DMS153 treated with DMSO at 0.1 percent for 48 hours (cell line): ENCODE results near the gene RASA1.

Experiments used
- DNase-seq: peaks from one replicate; lab custom pipeline; 2025; ENCODE audit not compliant: unreplicated experiment; lab: John Stamatoyannopoulos, UW

RASA1 gene

DNA sequence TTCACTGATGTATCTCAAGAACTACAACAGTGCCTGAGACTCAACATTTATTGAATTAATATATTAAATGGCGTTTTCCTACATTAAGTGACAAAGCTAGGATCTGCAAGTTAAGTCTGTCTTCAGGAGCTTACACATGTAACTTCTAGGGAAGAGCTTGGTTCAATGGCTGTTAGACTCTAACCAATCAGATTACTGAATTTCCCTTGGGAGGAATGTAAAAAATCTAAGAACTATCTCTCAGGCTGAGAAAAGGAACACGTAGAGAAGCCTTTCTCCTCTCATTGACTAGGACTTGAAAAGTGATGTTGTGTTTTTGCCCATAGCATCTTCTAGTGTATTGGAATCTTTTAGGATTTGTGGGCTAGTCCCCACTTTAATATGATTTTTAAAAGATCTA lies 91.4 kb downstream of the RASA1 start:
- no peak for DNase-seq

DNA sequence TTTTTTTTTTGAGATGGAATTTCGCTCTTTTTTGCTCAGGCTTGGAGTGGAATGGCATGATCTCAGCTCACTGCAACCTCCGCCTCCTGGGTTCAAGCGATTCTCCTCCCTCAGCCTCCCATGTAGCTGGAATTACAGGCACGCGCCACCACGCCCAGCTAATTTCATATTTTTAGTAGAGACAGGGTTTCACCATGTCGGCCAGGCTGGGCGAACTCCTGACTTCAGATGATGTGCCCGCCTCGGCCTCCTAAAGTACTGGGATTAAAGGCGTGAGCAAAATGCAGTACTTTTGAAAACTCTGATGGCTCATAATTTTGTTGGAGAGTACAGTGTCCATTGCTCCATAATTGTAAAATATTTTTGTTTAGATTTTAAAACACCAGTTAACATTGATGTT lies 92.4 kb downstream of the RASA1 start:
- DNase-seq = no peak

DNA sequence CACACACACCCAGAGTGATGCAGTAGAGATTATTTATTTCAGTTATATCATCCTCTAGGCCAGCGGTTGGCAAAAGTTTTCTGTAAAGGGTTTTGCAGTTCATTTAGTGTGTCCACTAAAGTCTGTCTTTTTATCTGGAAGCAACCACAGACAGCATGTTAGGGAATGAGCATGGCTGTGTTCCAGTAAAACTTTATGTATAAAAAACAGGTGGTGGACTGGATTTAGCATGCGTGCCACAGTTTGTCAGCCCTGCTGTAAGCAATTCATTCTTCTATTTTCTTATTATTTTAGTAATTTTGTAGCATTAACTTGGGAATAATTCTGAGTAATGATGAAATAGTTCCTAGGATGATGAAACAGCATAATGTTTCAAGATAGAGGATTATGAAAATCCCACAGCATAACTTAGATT lies 93.4 kb downstream of the RASA1 start:
- no peak for DNase-seq

DNA sequence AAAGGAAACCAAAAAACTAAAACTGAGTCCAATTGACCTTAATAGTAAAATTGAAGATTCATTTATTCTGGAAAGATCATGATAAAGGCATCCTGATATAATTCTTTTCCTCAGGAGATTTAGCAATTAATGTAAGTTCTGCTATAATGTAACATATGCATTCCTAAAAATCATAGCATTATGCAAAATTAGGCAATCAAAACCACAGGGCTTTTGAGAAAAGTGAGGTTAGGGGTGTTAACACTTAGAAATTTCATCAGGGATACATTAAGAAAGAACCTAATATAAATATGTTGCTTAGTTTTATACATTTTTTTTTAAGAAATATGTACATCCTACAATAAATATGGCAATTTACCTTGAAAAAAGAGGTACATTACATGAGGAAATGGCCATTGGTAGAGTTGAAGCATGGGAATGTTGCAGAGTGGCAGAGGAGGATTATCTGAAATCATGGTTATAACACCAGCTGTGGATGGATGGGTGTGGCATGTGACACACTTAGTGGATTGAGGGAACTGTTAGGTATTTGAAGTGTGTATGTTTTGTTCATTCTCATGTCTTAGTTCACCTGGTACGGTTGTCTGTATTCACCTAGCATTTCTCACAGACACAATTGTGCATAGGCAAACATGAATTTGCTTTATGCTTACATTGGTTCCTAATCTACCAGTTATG lies 94.0 kb downstream of the RASA1 start:
- no peak for DNase-seq

DNA sequence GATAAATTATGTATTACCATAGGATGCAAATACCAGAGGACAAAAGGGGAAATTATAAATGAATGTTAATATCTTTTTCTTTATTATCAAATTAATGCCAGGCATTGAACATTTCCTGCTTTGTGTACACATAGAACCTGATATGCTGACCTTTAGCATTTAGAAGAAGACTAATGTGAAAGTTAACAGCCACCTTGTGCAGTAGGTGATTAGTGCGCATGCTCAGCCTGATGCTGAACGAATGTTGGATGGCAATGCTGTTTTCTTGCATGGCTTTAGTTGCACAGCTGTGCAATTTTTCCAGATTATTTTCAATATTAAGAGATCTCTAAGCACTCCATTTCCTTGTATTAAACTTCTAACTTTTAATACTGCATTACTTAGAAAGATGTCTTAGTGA lies 99.6 kb downstream of the RASA1 start:
- DNase-seq = no peak

DNA sequence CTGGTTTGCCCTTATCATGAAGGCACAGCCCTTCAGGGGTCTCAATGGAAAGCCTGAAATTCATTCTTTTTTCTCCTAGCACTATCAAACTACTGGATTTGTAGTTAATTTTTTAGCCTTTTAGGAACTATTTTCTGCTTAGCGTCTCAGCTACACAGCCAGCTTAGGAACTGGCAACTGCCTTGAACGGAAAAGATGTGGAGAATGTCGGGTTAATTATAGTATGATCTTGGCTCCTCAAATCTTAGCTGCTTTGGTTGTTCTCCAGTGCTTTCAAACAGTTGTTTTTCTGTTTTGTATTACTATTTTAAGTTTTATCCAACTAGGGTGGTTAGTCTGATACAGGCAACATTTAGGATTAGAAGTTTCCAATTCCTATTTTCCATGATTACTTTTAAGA lies 100.9 kb downstream of the RASA1 start:
- no peak for DNase-seq

DNA sequence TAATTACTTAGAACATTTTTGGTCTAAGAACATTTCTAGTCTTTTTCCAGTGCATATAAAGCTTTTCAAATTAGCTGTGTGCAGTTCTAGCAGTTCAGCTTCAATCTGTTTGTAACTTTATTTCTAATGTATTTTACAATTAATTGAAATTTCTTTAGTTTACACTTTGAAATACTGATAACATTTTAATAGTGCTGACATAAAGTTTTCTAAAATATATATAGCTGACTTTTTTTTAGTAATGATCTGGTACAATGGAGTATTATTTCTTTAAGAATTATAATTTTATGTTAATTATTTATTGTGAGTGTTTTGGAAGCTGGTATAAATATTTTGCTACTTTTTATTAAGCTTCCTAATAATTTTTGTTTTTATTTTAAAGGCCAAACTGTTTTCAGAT lies 101.7 kb downstream of the RASA1 start:
- DNase-seq = no peak

DNA sequence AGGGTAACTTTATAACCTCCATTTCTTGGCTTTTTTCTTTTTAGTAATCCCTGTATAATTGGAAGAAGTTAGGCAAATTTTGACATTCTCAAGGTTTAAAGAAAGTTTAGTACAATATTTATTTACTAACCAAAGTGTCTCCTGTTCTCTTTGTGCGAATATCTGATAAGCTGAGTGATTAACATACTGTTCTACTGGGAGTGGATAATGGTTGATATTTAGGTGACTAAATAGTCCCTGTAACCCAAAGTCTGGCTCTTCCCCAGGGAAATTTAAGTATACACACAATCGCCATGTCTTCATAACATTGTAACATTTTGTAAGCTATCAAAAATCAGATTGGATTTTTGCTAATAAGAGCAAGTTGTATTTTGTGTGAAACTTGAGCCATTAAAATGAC lies 105.0 kb downstream of the RASA1 start:
- DNase-seq = no peak

DNA sequence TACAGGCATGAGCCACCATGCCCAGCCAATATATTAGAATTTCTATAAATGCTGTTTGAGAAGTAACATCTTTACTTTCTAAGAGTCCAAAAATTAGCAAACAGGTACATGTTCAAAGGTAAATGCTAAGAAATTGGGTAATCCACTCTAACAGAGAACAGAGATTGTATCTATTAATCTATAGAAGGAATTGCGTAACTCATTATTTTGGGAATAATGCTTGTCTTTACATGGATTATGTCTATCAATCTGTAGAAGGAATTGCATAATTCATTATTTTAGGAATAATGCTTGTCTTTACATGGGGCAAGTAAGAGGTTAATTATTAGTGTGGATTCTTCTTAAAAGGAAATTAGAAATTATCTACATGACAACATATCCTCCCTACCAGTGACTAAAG lies 114.5 kb downstream of the RASA1 start:
- no peak for DNase-seq

DNA sequence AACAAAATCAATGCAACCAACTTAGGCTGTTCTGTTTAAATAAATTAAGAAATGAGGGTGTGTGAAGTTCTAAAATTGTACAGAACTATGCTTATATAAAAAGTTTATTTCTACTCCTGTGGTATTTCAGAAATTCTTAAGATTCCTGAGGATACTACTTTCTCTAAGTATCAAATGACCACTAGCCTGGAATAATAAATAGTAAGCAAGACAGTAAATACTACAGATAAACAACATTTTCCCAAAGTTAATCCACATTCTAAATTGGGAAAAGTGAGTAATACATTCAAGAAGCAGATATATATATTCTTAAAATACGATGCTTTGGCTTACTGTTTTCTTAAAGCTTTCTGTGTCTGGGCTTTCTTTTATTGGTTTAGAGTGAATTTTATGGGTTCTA lies 115.5 kb downstream of the RASA1 start:
- DNase-seq = no peak

DNA sequence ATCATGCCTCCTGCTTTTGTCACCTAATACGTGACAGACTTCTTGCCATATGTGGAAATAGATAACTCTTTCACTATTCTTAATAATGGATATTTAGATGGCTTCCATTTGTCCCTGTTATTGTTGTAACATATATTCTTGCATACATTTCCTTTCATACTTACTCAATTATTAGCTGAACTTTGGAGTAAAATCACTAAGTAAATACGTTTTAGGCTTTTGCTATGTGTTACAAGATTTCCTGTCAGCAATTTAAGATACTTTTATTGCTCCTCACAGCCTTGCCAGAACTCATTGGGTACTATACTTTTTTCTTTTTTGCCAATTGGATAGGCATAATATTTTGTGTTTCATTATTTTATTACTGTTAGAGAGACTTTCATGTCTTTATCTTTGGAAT lies 118.1 kb downstream of the RASA1 start:
- DNase-seq = no peak

DNA sequence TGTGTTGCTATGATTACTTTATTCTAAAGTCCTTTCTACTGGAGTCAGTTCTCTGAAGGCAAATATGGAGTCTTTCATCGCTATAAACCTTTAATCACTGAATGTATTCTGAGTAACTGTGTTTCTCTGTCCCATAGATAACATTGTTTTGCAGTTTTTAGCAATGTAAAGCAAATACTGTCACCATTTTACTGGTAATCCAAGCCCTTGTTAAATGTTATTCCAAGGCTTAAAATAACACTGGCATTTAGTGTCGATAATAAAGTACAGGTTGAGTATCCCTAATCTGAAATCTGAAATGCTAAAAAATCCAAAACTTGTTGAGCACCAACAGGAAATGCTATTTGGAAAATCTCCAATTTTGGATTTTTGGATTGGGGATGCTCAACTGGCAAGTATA lies 120.4 kb downstream of the RASA1 start:
- DNase-seq = no peak

DNA sequence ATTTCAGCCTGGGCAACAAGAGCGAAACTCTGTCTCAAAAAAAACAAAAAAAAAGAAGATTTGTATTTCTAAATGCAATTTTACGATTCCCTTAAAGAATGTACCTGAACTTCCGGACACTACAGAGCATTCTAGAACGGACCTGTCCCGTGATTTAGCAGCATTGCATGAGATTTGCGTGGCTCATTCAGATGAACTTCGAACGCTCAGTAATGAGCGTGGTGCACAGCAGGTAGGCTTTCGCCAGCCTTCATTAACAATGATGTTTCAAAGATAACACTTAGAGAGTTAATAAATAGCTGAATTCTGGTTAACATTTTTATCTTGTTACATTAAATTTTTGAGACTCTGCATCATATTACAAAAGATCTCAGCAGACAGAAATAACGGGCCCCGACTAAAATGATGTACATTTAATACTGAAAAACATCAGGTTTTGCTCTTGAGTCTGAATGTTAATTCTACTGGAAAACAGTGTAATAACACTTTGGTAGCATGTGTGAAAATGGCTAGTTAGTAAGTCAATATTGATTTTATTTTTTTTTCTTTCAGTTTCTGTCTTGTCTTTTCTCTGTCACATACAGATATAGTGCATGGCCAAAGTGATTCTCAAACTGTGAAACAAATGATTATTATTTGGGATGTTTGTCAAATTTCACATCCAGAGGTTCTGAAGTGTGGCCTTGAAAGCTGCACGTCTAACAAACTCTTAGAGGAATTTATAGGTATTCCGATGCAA lies 121.8 kb downstream of the RASA1 start:
- no peak for DNase-seq

DNA sequence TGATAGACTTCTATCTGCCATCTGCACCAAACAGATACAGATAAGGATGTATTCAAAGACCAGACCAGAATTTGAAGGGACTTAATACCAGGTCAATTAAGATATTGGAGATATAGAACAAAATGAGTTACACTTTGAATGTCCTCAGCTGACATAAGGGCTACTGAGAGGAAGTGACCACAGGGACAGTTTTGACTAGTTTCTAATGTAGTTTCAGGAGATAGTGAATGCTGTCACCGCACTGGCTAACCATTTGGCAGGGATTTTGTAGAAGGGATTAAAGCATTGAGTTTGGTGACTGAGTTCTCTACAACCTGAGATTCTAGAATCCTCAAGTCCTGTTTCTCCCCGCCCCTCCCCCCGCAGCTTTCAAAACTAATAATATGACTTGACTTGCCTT lies 122.4 kb downstream of the RASA1 start:
- no peak for DNase-seq

DNA sequence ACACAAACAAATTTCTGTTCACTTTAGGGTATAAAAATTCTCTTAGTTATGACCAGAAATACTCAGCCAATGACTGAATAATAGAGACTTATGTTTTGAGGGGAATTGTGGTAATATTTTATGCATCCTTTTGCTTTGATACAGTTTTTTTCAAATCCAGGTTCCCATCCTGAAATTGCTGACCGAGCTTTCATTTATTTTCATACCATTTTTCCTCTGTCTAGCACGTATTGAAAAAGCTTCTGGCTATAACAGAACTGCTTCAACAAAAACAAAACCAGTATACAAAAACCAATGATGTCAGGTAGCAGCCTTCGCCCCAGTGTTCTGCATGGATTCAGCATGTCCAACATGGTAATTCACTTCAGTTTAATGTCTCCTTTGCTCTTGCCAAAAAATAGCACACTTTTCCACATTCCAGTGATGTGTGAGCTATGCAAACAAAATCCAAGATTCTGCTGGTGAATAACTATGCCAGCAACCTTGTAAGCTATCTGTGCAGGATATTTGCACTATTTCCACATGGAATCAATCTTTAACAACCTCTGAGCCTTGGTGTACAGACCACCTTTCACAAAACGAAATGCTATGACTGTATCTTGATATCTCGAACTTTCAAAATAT lies 123.0 kb downstream of the RASA1 start:
- DNase-seq = no peak

DNA sequence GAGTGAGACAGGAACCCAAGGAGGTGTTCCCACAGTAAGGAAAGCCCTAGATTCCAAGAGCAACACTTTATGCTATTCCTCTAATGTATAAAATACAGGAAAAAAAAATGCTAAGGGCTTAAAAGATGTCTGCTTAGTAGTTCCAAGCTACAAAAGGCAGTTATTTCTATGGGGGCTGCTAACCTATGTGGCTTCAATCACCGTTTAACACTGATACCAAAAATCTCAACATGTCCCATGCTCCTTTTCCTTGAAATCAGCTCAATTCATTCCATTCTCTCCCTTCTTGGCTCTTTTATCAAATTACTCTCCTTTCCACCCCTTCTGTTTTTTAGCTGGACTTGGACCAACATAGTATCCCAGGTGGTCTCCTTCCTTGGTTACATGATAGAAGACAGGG lies 124.5 kb downstream of the RASA1 start:
- no peak for DNase-seq

DNA sequence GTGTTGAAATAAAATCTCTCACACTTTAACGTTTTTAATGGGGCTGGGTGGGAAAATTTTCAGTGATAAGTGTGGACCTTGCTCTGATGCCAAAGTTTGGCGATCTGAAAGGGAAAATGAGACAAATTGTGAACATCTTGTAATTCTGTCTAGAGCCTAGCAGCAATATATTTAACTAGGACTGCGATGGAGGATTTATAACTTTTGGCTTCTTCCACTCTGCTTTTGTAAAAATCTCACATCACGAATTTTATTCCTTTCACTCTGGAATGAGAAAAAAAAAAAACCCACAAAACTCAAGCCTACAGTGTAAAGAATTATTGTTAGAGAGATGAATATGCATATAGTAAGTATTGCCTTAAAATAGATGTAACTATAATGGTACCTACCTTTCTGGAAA lies 125.1 kb downstream of the RASA1 start:
- DNase-seq = no peak

DNA sequence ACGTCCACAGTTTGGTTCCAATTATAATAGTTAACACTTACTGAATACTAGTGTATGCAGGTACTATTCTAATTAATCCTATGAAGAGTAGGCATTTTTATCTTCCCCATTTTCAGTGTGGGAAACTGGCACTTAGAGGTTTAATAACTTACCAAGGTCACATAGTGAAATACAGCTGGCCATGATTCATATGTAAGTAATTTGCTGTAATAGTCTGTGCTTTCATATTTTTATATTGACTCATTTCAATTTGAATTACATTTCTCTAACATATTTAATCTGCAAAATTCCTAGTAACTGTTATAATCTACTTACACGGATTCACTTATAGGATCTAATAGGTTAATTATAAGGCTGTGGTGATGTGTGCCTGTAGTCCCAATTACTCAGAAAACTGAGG lies 125.6 kb downstream of the RASA1 start:
- DNase-seq = no peak

DNA sequence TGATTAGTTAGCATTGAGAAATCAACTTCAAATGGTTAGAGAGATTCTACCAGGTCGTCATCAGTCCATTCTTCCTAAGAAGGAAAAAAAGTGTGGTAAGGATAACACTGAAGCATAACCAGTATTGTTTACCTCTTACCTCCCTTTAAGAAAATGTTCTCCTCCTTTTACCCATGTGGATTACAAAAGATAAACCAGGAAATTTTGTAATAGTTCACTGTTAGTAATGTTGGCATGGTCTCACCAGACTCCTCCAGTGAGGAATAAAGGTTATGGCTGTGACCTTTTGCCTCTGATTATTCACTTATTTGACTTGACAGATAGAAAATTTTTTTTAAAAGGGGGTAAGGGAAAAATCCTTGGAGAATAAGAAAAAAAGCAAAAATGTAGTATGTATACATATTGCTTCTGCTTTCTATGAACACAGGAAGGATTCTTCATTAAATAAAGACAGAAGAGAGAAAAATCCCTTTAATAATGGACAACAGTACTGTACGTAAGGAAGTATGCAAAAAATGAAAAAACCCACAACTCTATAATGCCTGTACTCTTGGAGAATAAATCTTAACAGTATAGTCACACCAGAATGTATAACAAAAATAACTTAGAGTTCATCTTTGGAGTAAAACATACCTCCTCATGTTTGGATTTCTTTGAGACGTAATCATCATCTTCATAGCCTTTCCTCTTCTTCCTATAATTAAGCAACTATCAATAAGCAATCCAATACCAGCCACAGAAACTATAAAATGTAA lies 126.9 kb downstream of the RASA1 start:
- DNase-seq = no peak

DNA sequence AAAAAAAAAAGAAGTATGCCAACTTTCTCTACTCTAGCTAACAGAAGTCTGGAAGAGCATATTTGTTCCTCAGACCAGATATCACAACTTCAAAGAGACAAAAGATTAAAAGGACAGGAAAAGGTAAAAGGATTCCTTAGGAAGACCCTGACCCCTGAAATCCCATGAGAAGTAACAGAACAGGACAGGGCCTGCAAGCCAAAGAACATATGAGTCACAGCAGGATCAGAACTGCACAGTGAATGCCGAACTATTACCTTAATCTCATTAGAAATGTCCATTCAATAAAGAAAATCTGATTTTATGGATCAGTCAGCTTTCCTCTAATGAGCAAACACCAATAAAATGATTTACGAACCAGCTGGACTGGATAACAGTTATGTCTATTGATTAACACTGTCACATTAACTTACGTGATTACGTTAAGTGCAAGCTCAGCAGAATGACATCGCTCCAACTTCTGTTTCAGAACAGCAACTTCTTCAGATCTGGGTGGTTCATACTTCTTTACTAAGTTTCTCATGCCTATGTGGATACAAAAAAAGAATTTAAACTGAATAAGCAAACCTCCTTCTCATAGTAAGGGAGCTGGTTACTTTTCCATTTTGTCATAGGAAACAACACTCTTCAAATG lies 131.4 kb downstream of the RASA1 start:
- no peak for DNase-seq

DNA sequence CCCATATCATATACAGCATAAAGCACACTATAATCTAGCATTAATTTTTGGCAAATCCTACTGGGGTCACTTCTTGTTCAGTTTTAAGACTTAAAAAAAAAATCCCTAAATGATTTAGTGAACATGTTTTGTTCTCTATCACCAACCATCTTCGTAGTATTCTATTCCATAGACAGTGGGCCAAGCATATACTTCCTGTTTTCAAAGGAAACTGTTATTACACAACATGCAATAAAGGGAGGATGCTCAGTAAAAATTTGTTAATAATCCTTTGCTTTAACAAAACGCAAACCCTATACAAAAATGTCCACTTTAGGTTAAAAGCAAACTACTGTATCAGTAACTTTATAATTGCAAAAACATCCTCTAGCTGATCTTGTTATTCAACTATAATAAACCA lies 132.0 kb downstream of the RASA1 start:
- no peak for DNase-seq
